Measurements from ENCODE around the gene HOXB2. TPM values are rescaled to one million over a fixed set of nuclear protein-coding genes. Genes with fewer than 3 reads are reported as not detected.

The HOXB2 gene
- total and polyA plus RNA-seq, 4 donors, result 6.6 to 62.4 (median 33.7) TPM

GRCh38 chr17:48532261-48532660 is 12.6 kb downstream of the HOXB2 start:
- Histone ChIP-seq H3K4me1 (ENCODE audit: control insufficient read depth, insufficient read depth, low read length) (peaks cover 7% of the 10 kb centered on the region), H3K4me3 (ENCODE audit: low read depth, low read length) (no peak overlapping the region), H3K9me3 (ENCODE audit: control insufficient read depth, insufficient read depth, low read length) (no peaks in the 10 kb centered on the region), H3K36me3 (ENCODE audit: control insufficient read depth, insufficient read depth, low read length) (peaks cover 4% of the 10 kb centered on the region), H3K27me3 (ENCODE audit: control insufficient read depth, insufficient read depth, low read length) (no peaks in the 10 kb centered on the region), H3K27ac (ENCODE audit: low read depth, low read length) (no peak overlapping the region)
- 77% methylated on average over 6 of the region's 8 CpGs for WGBS (ENCODE audit: insufficient coverage)
- DNase-seq (ENCODE audit: low read depth in 4 of 6, low spot score in 6 of 6), result no peak

GRCh38 chr17:48530887-48531272 is 14.0 kb downstream of the HOXB2 start, which contains the start of gene HOXB1:
TSS of gene HOXB1 (minus strand) at chr17:48531011. CDS start at chr17:48530904, 107 bp downstream.
- H3K27me3 ChIP-seq (ENCODE audit: control insufficient read depth, insufficient read depth, low read length), result peaks cover 9% of the 10 kb centered on the region
- no peak for DNase-seq (ENCODE audit: low read depth in 4 of 6, low spot score in 6 of 6)
- no peaks in the 10 kb centered on the region for H3K9me3 ChIP-seq (ENCODE audit: control insufficient read depth, insufficient read depth, low read length)
- H3K36me3 ChIP-seq (ENCODE audit: control insufficient read depth, insufficient read depth, low read length), result peaks cover 4% of the 10 kb centered on the region
- peaks cover 16% of the 10 kb centered on the region for H3K4me1 ChIP-seq (ENCODE audit: control insufficient read depth, insufficient read depth, low read length)
- no peak within 1 kb of the TSS for H3K4me3 ChIP-seq (ENCODE audit: low read depth, low read length)
- H3K27ac ChIP-seq (ENCODE audit: low read depth, low read length), result no peak within 1 kb of the TSS
- 34% methylated on average over 8 of the region's 15 CpGs for WGBS (ENCODE audit: insufficient coverage)

- Histone ChIP-seq H3K36me3 (ENCODE audit: control insufficient read depth, insufficient read depth, low read length) (peaks cover 4% of the 10 kb centered on the region), H3K27me3 (ENCODE audit: control insufficient read depth, insufficient read depth, low read length) (peaks cover 9% of the 10 kb centered on the region), H3K9me3 (ENCODE audit: control insufficient read depth, insufficient read depth, low read length) (no peaks in the 10 kb centered on the region), H3K27ac (ENCODE audit: low read depth, low read length) (no peak overlapping the region), H3K4me1 (ENCODE audit: control insufficient read depth, insufficient read depth, low read length) (peaks cover 16% of the 10 kb centered on the region), H3K4me3 (ENCODE audit: low read depth, low read length) (no peak overlapping the region)
- no peak for DNase-seq (ENCODE audit: low read depth in 4 of 6, low spot score in 6 of 6)
- WGBS (ENCODE audit: insufficient coverage), result 57% methylated on average over 37 of the region's 37 CpGs
Measured at GRCh38 chr17:48530208-48530886, 14.6 kb downstream of the HOXB2 start.

GRCh38 chr17:48529683-48530009 is 15.3 kb downstream of the HOXB2 start:
- Histone ChIP-seq H3K4me1 (ENCODE audit: control insufficient read depth, insufficient read depth, low read length) (peaks cover 16% of the 10 kb centered on the region), H3K27ac (ENCODE audit: low read depth, low read length) (no peak overlapping the region), H3K36me3 (ENCODE audit: control insufficient read depth, insufficient read depth, low read length) (peaks cover 4% of the 10 kb centered on the region), H3K9me3 (ENCODE audit: control insufficient read depth, insufficient read depth, low read length) (no peaks in the 10 kb centered on the region), H3K4me3 (ENCODE audit: low read depth, low read length) (no peak overlapping the region), H3K27me3 (ENCODE audit: control insufficient read depth, insufficient read depth, low read length) (peaks cover 9% of the 10 kb centered on the region)
- 82% methylated on average over 11 of the region's 11 CpGs for WGBS (ENCODE audit: insufficient coverage)
- no peak for DNase-seq (ENCODE audit: low read depth in 4 of 6, low spot score in 6 of 6)

GRCh38 chr17:48528936-48529682 is 15.8 kb downstream of the HOXB2 start:
- H3K27ac ChIP-seq (ENCODE audit: low read depth, low read length), result no peak overlapping the region
- no peaks in the 10 kb centered on the region for H3K9me3 ChIP-seq (ENCODE audit: control insufficient read depth, insufficient read depth, low read length)
- H3K27me3 ChIP-seq (ENCODE audit: control insufficient read depth, insufficient read depth, low read length), result peaks cover 9% of the 10 kb centered on the region
- H3K4me3 ChIP-seq (ENCODE audit: low read depth, low read length), result no peak overlapping the region
- no peak for DNase-seq (ENCODE audit: low read depth in 4 of 6, low spot score in 6 of 6)
- H3K36me3 ChIP-seq (ENCODE audit: control insufficient read depth, insufficient read depth, low read length), result peaks cover 4% of the 10 kb centered on the region
- 70% methylated on average over 9 of the region's 11 CpGs for WGBS (ENCODE audit: insufficient coverage)
- peaks cover 16% of the 10 kb centered on the region for H3K4me1 ChIP-seq (ENCODE audit: control insufficient read depth, insufficient read depth, low read length)

- Histone ChIP-seq H3K4me1 (ENCODE audit: control insufficient read depth, insufficient read depth, low read length) (peaks cover 16% of the 10 kb centered on the region), H3K4me3 (ENCODE audit: low read depth, low read length) (no peak overlapping the region), H3K9me3 (ENCODE audit: control insufficient read depth, insufficient read depth, low read length) (no peaks in the 10 kb centered on the region), H3K36me3 (ENCODE audit: control insufficient read depth, insufficient read depth, low read length) (peaks cover 4% of the 10 kb centered on the region), H3K27me3 (ENCODE audit: control insufficient read depth, insufficient read depth, low read length) (peaks cover 9% of the 10 kb centered on the region), H3K27ac (ENCODE audit: low read depth, low read length) (no peak overlapping the region)
- 54% methylated on average over 5 of the region's 7 CpGs for WGBS (ENCODE audit: insufficient coverage)
- DNase-seq (ENCODE audit: low read depth in 4 of 6, low spot score in 6 of 6), result no peak
Measured at GRCh38 chr17:48528153-48528935, 16.6 kb downstream of the HOXB2 start.

GRCh38 chr17:48527547-48527932 is 17.4 kb downstream of the HOXB2 start:
- H3K4me1 ChIP-seq (ENCODE audit: control insufficient read depth, insufficient read depth, low read length), result peaks cover 19% of the 10 kb centered on the region

GRCh38 chr17:48526608-48527546 is 18.0 kb downstream of the HOXB2 start:
- WGBS (ENCODE audit: insufficient coverage), result 20% methylated on average over 47 of the region's 59 CpGs
- Histone ChIP-seq H3K4me3 (ENCODE audit: low read depth, low read length) (no peak overlapping the region), H3K36me3 (ENCODE audit: control insufficient read depth, insufficient read depth, low read length) (peaks cover 4% of the 10 kb centered on the region), H3K9me3 (ENCODE audit: control insufficient read depth, insufficient read depth, low read length) (no peaks in the 10 kb centered on the region), H3K4me1 (ENCODE audit: control insufficient read depth, insufficient read depth, low read length) (peaks cover 25% of the 10 kb centered on the region), H3K27ac (ENCODE audit: low read depth, low read length) (no peak overlapping the region), H3K27me3 (ENCODE audit: control insufficient read depth, insufficient read depth, low read length) (peaks cover 9% of the 10 kb centered on the region)
- DNase-seq (ENCODE audit: low read depth in 4 of 6, low spot score in 6 of 6), result peak in 1 of 6 donors; percentile 60

More at GRCh38 chr17:48527547-48527932, 17.4 kb downstream of the HOXB2 start:
- DNase-seq (ENCODE audit: low read depth in 4 of 6, low spot score in 6 of 6), result no peak
- peaks cover 4% of the 10 kb centered on the region for H3K36me3 ChIP-seq (ENCODE audit: control insufficient read depth, insufficient read depth, low read length)
- 74% methylated on average over 5 of the region's 14 CpGs for WGBS (ENCODE audit: insufficient coverage)
- H3K27me3 ChIP-seq (ENCODE audit: control insufficient read depth, insufficient read depth, low read length), result peaks cover 9% of the 10 kb centered on the region
- H3K27ac ChIP-seq (ENCODE audit: low read depth, low read length), result no peak overlapping the region
- no peaks in the 10 kb centered on the region for H3K9me3 ChIP-seq (ENCODE audit: control insufficient read depth, insufficient read depth, low read length)
- H3K4me3 ChIP-seq (ENCODE audit: low read depth, low read length), result no peak overlapping the region

- WGBS (ENCODE audit: insufficient coverage), result 73% methylated on average over 3 of the region's 6 CpGs
- Histone ChIP-seq H3K4me3 (ENCODE audit: low read depth, low read length) (no peak overlapping the region), H3K36me3 (ENCODE audit: control insufficient read depth, insufficient read depth, low read length) (no peaks in the 10 kb centered on the region), H3K9me3 (ENCODE audit: control insufficient read depth, insufficient read depth, low read length) (no peaks in the 10 kb centered on the region), H3K27me3 (ENCODE audit: control insufficient read depth, insufficient read depth, low read length) (peaks cover 9% of the 10 kb centered on the region), H3K27ac (ENCODE audit: low read depth, low read length) (peak overlapping the region; percentile 70), H3K4me1 (ENCODE audit: control insufficient read depth, insufficient read depth, low read length) (peaks cover 17% of the 10 kb centered on the region)
- DNase-seq (ENCODE audit: low read depth in 4 of 6, low spot score in 6 of 6), result no peak
Measured at GRCh38 chr17:48523010-48523409, 21.9 kb downstream of the HOXB2 start.
